LNCAP (cell line): ENCODE results near the gene CCBE1.

Experiments used
- CTCF ChIP-seq: fragments of 450-650 bp; IDR thresholded peaks from 2 replicates; pipeline ENCODE4 v1.5.1; 2017; ENCODE audit warnings: mild to moderate bottlenecking

Gene CCBE1

GRCh38 chr18:59469463-59470180 lies 227.6 kb downstream of the CCBE1 start:
- no peak for TF ChIP-seq CTCF

- no peak for TF ChIP-seq CTCF
These were observed 228.4 kb downstream of the CCBE1 start for GRCh38 chr18:59468821-59469220.

GRCh38 chr18:59467497-59467896 lies 229.7 kb downstream of the CCBE1 start:
- no peak for TF ChIP-seq CTCF

- no peak for TF ChIP-seq CTCF
These were observed 230.2 kb downstream of the CCBE1 start for GRCh38 chr18:59466980-59467379.

- no peak for TF ChIP-seq CTCF
These were observed 232.7 kb downstream of the CCBE1 start for GRCh38 chr18:59464486-59464885.

- no peak for TF ChIP-seq CTCF
These were observed 236.1 kb downstream of the CCBE1 start for GRCh38 chr18:59461171-59461570.

- no peak for TF ChIP-seq CTCF
These were observed 237.2 kb downstream of the CCBE1 start for GRCh38 chr18:59460072-59460420.
